ENCODE results near the gene VPS39. TPM values are rescaled to one million over a fixed set of nuclear protein-coding genes. Genes with fewer than 3 reads are reported as not detected.
A peak's percentile ranks its signal among the peaks of the same experiment; 100 is the strongest.

The VPS39 gene
- total RNA-seq, 4 donors from 2014 or later: 105 to 354 (median 153) TPM

DNA sequence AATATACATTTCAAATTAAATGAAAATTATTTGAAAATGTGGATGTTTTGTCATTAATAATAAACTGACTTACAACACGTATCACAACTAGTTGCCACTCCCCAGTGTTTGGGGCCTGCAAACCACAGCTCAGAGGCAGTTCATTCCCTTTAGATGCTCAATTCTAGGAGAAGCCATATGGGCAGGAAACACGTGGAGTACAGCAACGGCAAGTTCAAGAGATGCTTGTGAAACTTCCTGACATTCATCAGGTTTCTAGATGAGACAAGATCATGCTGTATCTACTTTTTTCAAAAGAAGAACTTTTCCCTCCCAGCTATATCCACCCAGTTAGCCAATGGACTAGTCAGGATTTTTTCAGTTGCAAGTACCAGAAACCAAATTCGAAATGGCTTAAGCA is 96.2 kb downstream of the VPS39 start:
- in situ Hi-C loops (cut with MboI; ENCODE audit: low pct_ligation_motif_present in 1 of 4, low pct_unique_long_range_greater_than_20kb in 1 of 4, low sequenced_read_pairs in 3 of 4): no loop called here
- DNase-seq: no peak
- Histone ChIP-seq H3K36me3 (no peaks in the 10 kb centered on the region), H3K4me3 (no peak overlapping the region), H3K4me1 (peaks cover 0 to 22% (median 8%) of the 10 kb centered on the region in 4 donors), H3K27me3 (no peaks in the 10 kb centered on the region), H3K27ac (peak overlapping the region in 1 of 4 donors; percentile 21), H3K9me3 (no peaks in the 10 kb centered on the region)
- 50 to 81% methylated on average over 2 to 4 of the region's 4 CpGs for WGBS, 2 donors (ENCODE audit: low coverage in 1 of 2)
- no peak for TF ChIP-seq EP300 (IDR thresholded peaks at IDR 0.05; ENCODE audit: low read depth)
- TF ChIP-seq, protein P1, sequence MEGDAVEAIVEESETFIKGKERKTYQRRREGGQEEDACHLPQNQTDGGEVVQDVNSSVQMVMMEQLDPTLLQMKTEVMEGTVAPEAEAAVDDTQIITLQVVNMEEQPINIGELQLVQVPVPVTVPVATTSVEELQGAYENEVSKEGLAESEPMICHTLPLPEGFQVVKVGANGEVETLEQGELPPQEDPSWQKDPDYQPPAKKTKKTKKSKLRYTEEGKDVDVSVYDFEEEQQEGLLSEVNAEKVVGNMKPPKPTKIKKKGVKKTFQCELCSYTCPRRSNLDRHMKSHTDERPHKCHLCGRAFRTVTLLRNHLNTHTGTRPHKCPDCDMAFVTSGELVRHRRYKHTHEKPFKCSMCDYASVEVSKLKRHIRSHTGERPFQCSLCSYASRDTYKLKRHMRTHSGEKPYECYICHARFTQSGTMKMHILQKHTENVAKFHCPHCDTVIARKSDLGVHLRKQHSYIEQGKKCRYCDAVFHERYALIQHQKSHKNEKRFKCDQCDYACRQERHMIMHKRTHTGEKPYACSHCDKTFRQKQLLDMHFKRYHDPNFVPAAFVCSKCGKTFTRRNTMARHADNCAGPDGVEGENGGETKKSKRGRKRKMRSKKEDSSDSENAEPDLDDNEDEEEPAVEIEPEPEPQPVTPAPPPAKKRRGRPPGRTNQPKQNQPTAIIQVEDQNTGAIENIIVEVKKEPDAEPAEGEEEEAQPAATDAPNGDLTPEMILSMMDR (IDR thresholded peaks at IDR 0.05): no peak
- TF ChIP-seq POLR2A (IDR thresholded peaks at IDR 0.05): no peak
- no peak for TF ChIP-seq POLR2AphosphoS5 (IDR thresholded peaks at IDR 0.05)
- intact Hi-C loops (cut with DNase I; ENCODE audit: low total_unique reads): no loop called here

DNA sequence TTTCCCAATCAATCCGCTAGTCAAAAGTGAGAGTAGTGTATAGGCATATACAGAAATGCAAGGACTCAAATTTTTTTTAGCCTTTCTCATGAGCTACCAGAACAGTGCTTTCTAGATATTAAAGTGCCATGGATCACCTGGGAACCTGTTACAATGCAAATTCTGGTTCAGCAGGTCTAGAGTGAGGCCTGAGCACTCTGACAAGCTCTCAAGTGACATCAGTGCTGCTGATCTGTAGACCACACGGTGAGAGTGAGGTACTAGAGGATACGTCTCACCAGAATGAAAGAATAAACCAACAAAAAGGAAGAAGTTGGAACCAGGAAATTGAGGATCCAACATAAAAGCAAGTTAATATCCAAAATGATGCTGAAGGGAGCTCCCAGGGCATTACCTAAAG is 97.7 kb downstream of the VPS39 start:
- Histone ChIP-seq H3K9me3 (no peaks in the 10 kb centered on the region), H3K36me3 (no peaks in the 10 kb centered on the region), H3K4me1 (peaks cover 7 to 35% (median 17%) of the 10 kb centered on the region in 4 donors), H3K4me3 (no peak overlapping the region), H3K27ac (no peak overlapping the region), H3K27me3 (no peaks in the 10 kb centered on the region)
- in situ Hi-C loops (cut with MboI; ENCODE audit: low pct_ligation_motif_present in 1 of 4, low pct_unique_long_range_greater_than_20kb in 1 of 4, low sequenced_read_pairs in 3 of 4): no loop called here
- DNase-seq: no peak
- TF ChIP-seq POLR2AphosphoS5 (IDR thresholded peaks at IDR 0.05): no peak
- TF ChIP-seq, protein P1 (IDR thresholded peaks at IDR 0.05): no peak
- no peak for TF ChIP-seq EP300 (IDR thresholded peaks at IDR 0.05; ENCODE audit: low read depth)
- TF ChIP-seq POLR2A (IDR thresholded peaks at IDR 0.05): no peak
- WGBS, 2 donors (ENCODE audit: low coverage in 1 of 2): 70 to 73% methylated on average over 3 of the region's 3 CpGs
- intact Hi-C loops (cut with DNase I; ENCODE audit: low total_unique reads): no loop called here

DNA sequence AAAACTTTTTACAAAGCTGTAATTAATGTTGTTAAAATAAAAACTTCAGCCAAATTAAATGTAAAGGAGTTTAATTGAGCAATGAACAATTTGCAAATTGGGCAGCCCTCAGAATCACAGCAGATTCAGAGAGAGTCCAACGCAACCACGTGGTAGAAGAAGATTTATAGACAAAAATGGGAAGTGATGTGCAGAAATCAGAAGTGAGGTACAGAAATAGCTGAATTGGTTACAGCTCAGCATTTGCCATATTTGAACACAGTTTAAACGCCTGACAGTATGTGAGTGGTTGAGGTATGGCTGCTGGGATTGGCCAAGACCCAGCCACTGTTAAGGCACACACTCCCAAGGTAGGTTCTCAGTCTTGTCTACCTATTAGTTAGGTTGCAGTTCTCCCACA is 99.3 kb downstream of the VPS39 start:
- H3K36me3 ChIP-seq: no peaks in the 10 kb centered on the region
- in situ Hi-C loops (cut with MboI; ENCODE audit: low pct_ligation_motif_present in 1 of 4, low pct_unique_long_range_greater_than_20kb in 1 of 4, low sequenced_read_pairs in 3 of 4): no loop called here
- no peak for DNase-seq
- no peaks in the 10 kb centered on the region for H3K9me3 ChIP-seq
- 59 to 90% methylated on average over 2 to 3 of the region's 3 CpGs for WGBS, 2 donors (ENCODE audit: low coverage in 1 of 2)
- H3K4me3 ChIP-seq: no peak overlapping the region
- peaks cover 7 to 35% (median 17%) of the 10 kb centered on the region in 4 donors for H3K4me1 ChIP-seq
- H3K27ac ChIP-seq: no peak overlapping the region
- TF ChIP-seq, protein P1 (IDR thresholded peaks at IDR 0.05): no peak
- TF ChIP-seq EP300 (IDR thresholded peaks at IDR 0.05; ENCODE audit: low read depth) (no peak), POLR2A (IDR thresholded peaks at IDR 0.05) (no peak), POLR2AphosphoS5 (IDR thresholded peaks at IDR 0.05) (no peak)
- intact Hi-C loops (cut with DNase I; ENCODE audit: low total_unique reads): no loop called here
- H3K27me3 ChIP-seq: no peaks in the 10 kb centered on the region

Small RNA genes within 50 kb of the gene (small RNA-seq; reads per million reads assigned to genes)
- 0.12 to 1.7 (median 0.84) reads per million in 4 donors for gene MIR627

Other genes starting within 250 kb of the VPS39 start
- 10 to 100 TPM; 16.9 to 55.4 (median 35.5) TPM for gene EHD4, start 235.7 kb downstream of the VPS39 start, total RNA-seq
- under 1 TPM in 1 of 4 donors, not detected in 3; 0.32 TPM for gene PLA2G4E, start 187.3 kb downstream of the VPS39 start, total RNA-seq
- under 1 TPM in 1 of 4 donors, not detected in 3; 0.16 TPM for gene PLA2G4D, start 113.7 kb downstream of the VPS39 start, total RNA-seq
- 100 to 1,000 TPM in 1 of 4 donors, 10 to 100 TPM in 3; 25.1 to 135 (median 78.0) TPM for gene PLA2G4F, start 51.7 kb downstream of the VPS39 start, total RNA-seq
- gene GANC, start 64.9 kb upstream of the VPS39 start, total RNA-seq: 100 to 1,000 TPM in 1 of 4 donors, 10 to 100 TPM in 3; 36.6 to 143 (median 54.8) TPM
- 100 to 1,000 TPM in 3 of 4 donors, 10 to 100 TPM in 1; 93.1 to 110 (median 107) TPM for gene TMEM87A, start 65.1 kb upstream of the VPS39 start, total RNA-seq
- 10 to 100 TPM; 17.0 to 35.2 (median 19.3) TPM for gene CAPN3, start 151.2 kb upstream of the VPS39 start, total RNA-seq